H1 (cell line): ENCODE measurements around the gene WASF3. TPM values are rescaled to one million over a fixed set of nuclear protein-coding genes. Genes with fewer than 3 reads are reported as not detected.

Experiments used
- CTCF ChIA-PET: fragments of 300-600 bp; sonication (Branson Sonifier 250); formaldehyde crosslinking; loops from one replicate; lab custom pipeline; 2021; ENCODE audit not compliant: partially characterized antibody; lab: Charles Lee
- POLR2A ChIA-PET: fragments of 300-600 bp; sonication (Branson Sonifier 250); formaldehyde crosslinking; loops from one replicate; lab custom pipeline; 2021; ENCODE audit warnings: inconsistent platforms; ENCODE audit not compliant: partially characterized antibody; lab: Charles Lee
- DNase-seq, 2 experiments: peaks; one replicate each; pipeline versions ENCODE4 v3.0.0 to v3.0.0-alpha.2; 2010 to 2022; ENCODE audit warnings: low spot score in 2 of 2, low read depth in 1 of 2, mixed read lengths in 1 of 2
- FAIRE-seq: peaks from 2 replicates; lab custom pipeline; 2011; peaks lifted over from hg19 to GRCh38; lab: Jason Lieb, UNC
- H2AFZ ChIP-seq: 2 replicates; pipeline ENCODE4 v1.8.1; 2012; ENCODE audit warnings: low read length, inconsistent platforms
- H2AK5ac ChIP-seq: 2 replicates; pipeline ENCODE4 v1.6.1; 2013; ENCODE audit warnings: low read depth, low read length
- H2BK120ac ChIP-seq: replicated peaks from 2 replicates; pipeline ENCODE3; 2013; ENCODE audit warnings: low read depth, low read length, inconsistent platforms
- H2BK12ac ChIP-seq: 2 replicates; pipeline ENCODE4 v1.6.1; 2013; ENCODE audit warnings: low read depth, low read length
- H2BK15ac ChIP-seq: 2 replicates; pipeline ENCODE4 v1.6.1; 2013; ENCODE audit warnings: low read length
- H2BK20ac ChIP-seq: 2 replicates; pipeline ENCODE4 v1.6.1; 2013; ENCODE audit warnings: low read length
- H2BK5ac ChIP-seq: 2 replicates; pipeline ENCODE4 v1.6.1; 2013; ENCODE audit warnings: low read depth, low read length
- H3K14ac ChIP-seq: 2 replicates; pipeline ENCODE4 v1.6.1; 2013; ENCODE audit warnings: inconsistent platforms; ENCODE audit not compliant: insufficient read length
- H3K18ac ChIP-seq: 2 replicates; pipeline ENCODE4 v1.6.1; 2013; ENCODE audit warnings: low read length; ENCODE audit errors: extremely low read depth
- H3K23ac ChIP-seq: 2 replicates; pipeline ENCODE4 v1.6.1; 2013; ENCODE audit warnings: inconsistent platforms; ENCODE audit not compliant: insufficient read length
- H3K23me2 ChIP-seq: 2 replicates; pipeline ENCODE4 v1.6.1; 2013; ENCODE audit warnings: low read depth, low read length
- H3K27ac ChIP-seq: 2 replicates; pipeline ENCODE4 v1.6.1; 2011; ENCODE audit warnings: low read depth, low read length, inconsistent platforms
- H3K27me3 ChIP-seq, 4 experiments: replicated peaks in 1 of 4; 1 replicate in 1 of 4; 2 replicates in 3 of 4; pipeline versions ENCODE4 v1.6.1 to v1.8.1; 2011 to 2013; ENCODE audit warnings: low read length in 3 of 4, mild to moderate bottlenecking in 3 of 4, inconsistent platforms in 2 of 4, mixed read lengths in 2 of 4, moderate library complexity in 1 of 4; ENCODE audit not compliant: control insufficient read depth in 3 of 4, insufficient read depth in 3 of 4; ENCODE audit errors: extremely low read depth in 1 of 4
- H3K36me3 ChIP-seq, 4 experiments: 2 replicates each; pipeline versions ENCODE4 v1.6.1 to v1.8.1; 2011 to 2013; ENCODE audit warnings: mild to moderate bottlenecking in 4 of 4, low read length in 3 of 4, moderate library complexity in 2 of 4, control low read depth in 1 of 4, inconsistent platforms in 1 of 4; ENCODE audit not compliant: insufficient read depth in 4 of 4, control insufficient read depth in 2 of 4
- H3K4ac ChIP-seq: replicated peaks from 2 replicates; pipeline ENCODE3; 2013; ENCODE audit warnings: low read length, low read depth, mixed read lengths, inconsistent platforms; ENCODE audit not compliant: insufficient read length
- H3K4me1 ChIP-seq, 4 experiments: replicated peaks in 1 of 4; 1 replicate in 1 of 4; 2 replicates in 3 of 4; pipeline versions ENCODE4 v1.6.1 to v1.8.1; 2011 to 2013; ENCODE audit warnings: low read length in 3 of 4, inconsistent platforms in 2 of 4, mixed read lengths in 1 of 4; ENCODE audit not compliant: insufficient read depth in 4 of 4, control insufficient read depth in 3 of 4
- H3K4me2 ChIP-seq, 2 experiments: 2 replicates each; pipeline versions ENCODE4 v1.6.1 to v1.8.1; 2011 to 2013; ENCODE audit warnings: low read depth in 2 of 2, low read length in 2 of 2, control low read depth in 1 of 2, inconsistent platforms in 1 of 2, mild to moderate bottlenecking in 1 of 2; ENCODE audit not compliant: insufficient read depth in 1 of 2
- H3K4me3 ChIP-seq, 4 experiments: fragments of 200-600, 300-600 bp in 1 of 4; sonication (generic), shearing (Covaris generic), sonication (Bioruptor Twin) in 1 of 4; 2 replicates each; pipeline versions ENCODE4 v1.5.1 to v1.8.1; 2011 to 2016; ENCODE audit warnings: low read length in 4 of 4, low read depth in 3 of 4, control low read depth in 2 of 4, inconsistent platforms in 2 of 4, mild to moderate bottlenecking in 2 of 4, mixed read lengths in 1 of 4, moderate library complexity in 1 of 4; ENCODE audit not compliant: insufficient read depth in 2 of 4; ENCODE audit errors: extremely low read depth in 1 of 4
- H3K56ac ChIP-seq: replicated peaks from 2 replicates; pipeline ENCODE3; 2013; ENCODE audit warnings: low read depth, mild to moderate bottlenecking, mixed read lengths, low read length, inconsistent platforms; ENCODE audit not compliant: insufficient read length
- H3K79me1 ChIP-seq: 2 replicates; pipeline ENCODE4 v1.6.1; 2013; ENCODE audit warnings: low read depth, low read length, control low read depth
- H3K79me2 ChIP-seq, 2 experiments: 2 replicates each; pipeline versions ENCODE4 v1.6.1 to v1.8.1; 2012 to 2013; ENCODE audit warnings: low read length in 2 of 2, mild to moderate bottlenecking in 2 of 2, inconsistent platforms in 1 of 2; ENCODE audit not compliant: insufficient read depth in 2 of 2, control insufficient read depth in 1 of 2
- H3K9ac ChIP-seq, 4 experiments: replicated peaks in 1 of 4; 1 replicate in 1 of 4; 2 replicates in 3 of 4; pipeline versions ENCODE4 v1.6.1 to v1.8.1; 2011 to 2013; ENCODE audit warnings: low read depth in 3 of 4, low read length in 3 of 4, control low read depth in 2 of 4, mild to moderate bottlenecking in 2 of 4, moderate library complexity in 2 of 4, inconsistent platforms in 1 of 4; ENCODE audit errors: extremely low read depth in 1 of 4
- H3K9me3 ChIP-seq, 2 experiments: 2 replicates each; pipeline versions ENCODE4 v1.6.1 to v1.8.1; 2012 to 2013; ENCODE audit warnings: mild to moderate bottlenecking in 2 of 2, moderate library complexity in 2 of 2, control low read depth in 1 of 2, inconsistent platforms in 1 of 2, low read depth in 1 of 2, low read length in 1 of 2, mixed read lengths in 1 of 2; ENCODE audit not compliant: insufficient read depth in 2 of 2
- H4K20me1 ChIP-seq, 2 experiments: replicated peaks in 1 of 2; 2 replicates each; pipeline versions ENCODE3 to v1.8.1; 2011 to 2013; ENCODE audit warnings: inconsistent platforms in 2 of 2, low read length in 2 of 2, mild to moderate bottlenecking in 1 of 2; ENCODE audit not compliant: insufficient read depth in 2 of 2, control insufficient read depth in 1 of 2
- H4K5ac ChIP-seq: 2 replicates; pipeline ENCODE4 v1.6.1; 2013; ENCODE audit warnings: low read length, low read depth, mixed read lengths, inconsistent platforms; ENCODE audit not compliant: insufficient read length
- H4K8ac ChIP-seq: 2 replicates; pipeline ENCODE4 v1.8.0; 2013; ENCODE audit warnings: mild to moderate bottlenecking, moderate library complexity, low read length, inconsistent platforms; ENCODE audit not compliant: insufficient read depth; ENCODE audit errors: extremely low read depth
- H4K91ac ChIP-seq: replicated peaks from 2 replicates; pipeline ENCODE3; 2013; ENCODE audit warnings: low read length, mixed read lengths, inconsistent platforms; ENCODE audit not compliant: insufficient read length
- ATF2 ChIP-seq: IDR thresholded peaks from 2 replicates; pipeline ENCODE4 v1.6.1; 2012; ENCODE audit warnings: low read length, inconsistent platforms
- NANOG ChIP-seq: IDR thresholded peaks from 2 replicates; pipeline ENCODE4 v1.6.1; 2011; ENCODE audit warnings: low read length, low read depth, mild to moderate bottlenecking, inconsistent platforms; ENCODE audit not compliant: insufficient read depth, poor library complexity, severe bottlenecking
- TBP ChIP-seq: IDR thresholded peaks from 2 replicates; pipeline ENCODE4 v1.6.1; 2011; ENCODE audit warnings: low read depth, low read length, improper control_type of control experiment
- TCF12 ChIP-seq: IDR thresholded peaks from 2 replicates; pipeline ENCODE4 v1.6.1; 2011; ENCODE audit warnings: low read depth, mild to moderate bottlenecking, low read length
- WGBS, 2 experiments: shearing (Covaris generic) in 1 of 2; methylation state at CpG; one replicate each; pipeline versions ENCODE4 v1.1.6 to v1.1.7; 2013 to 2015; ENCODE audit warnings: low lambda C conversion rate in 2 of 2, mixed read lengths in 2 of 2, inconsistent platforms in 1 of 2, low coverage in 1 of 2, missing lambda C conversion rate in 1 of 2; ENCODE audit not compliant: insufficient replicate concordance in 2 of 2, insufficient coverage in 1 of 2, insufficient read length in 1 of 2; ENCODE audit errors: extremely low coverage in 1 of 2, missing lambda C conversion rate in 1 of 2; 5-methylcytosine and 5-hydroxymethylcytosine counted together
- polyA plus RNA-seq, 7 experiments: library from polyadenylated mRNA; depleted of rRNA in 3 of 7; stranded (reverse) in 5 of 7; unstranded in 2 of 7; fragments of >200 nt in 5 of 7; fragments of 200-250 nt in 2 of 7; gene quantifications; 1 replicate in 5 of 7; 2 replicates in 1 of 7; 4 replicates in 1 of 7; pipeline versions ENCODE4 v1.2.1 to v1.2.3, GENCODE V29; 2011 to 2013; ENCODE audit warnings: missing spikeins in 2 of 7, mixed read lengths in 2 of 7
- total RNA-seq: library from RNA; stranded (reverse); fragmentation: NEBNext Ultra II Directional; extraction: Animal tissue kit (Norgen Biotek cat#: 25700); gene quantifications from 2 replicates; pipeline ENCODE4 v1.2.1, GENCODE V29; 2021

WASF3 gene
- total and polyA plus RNA-seq, 2 of the 8 experiments (the other 6 are each of a cell fraction or from before 2014, with no cell fraction given), result 18.7 to 39.8 TPM

- no peak overlapping the region for H3K18ac ChIP-seq
- no peaks in the 10 kb centered on the region for H3K79me1 ChIP-seq
- H3K4me2 ChIP-seq, result no peak overlapping the region
- H3K4ac ChIP-seq, result no peak overlapping the region
- H4K20me1 ChIP-seq, result no peaks in the 10 kb centered on the region
- H4K5ac ChIP-seq, result no peak overlapping the region
- CTCF ChIA-PET, result interaction anchor here (0.6 to 5.8 kb wide), 2 partner anchors 11 to 59 kb away, joined by 3 to 38 read pairs; no protein-coding TSS in a partner anchor
- H2BK5ac ChIP-seq, result no peak overlapping the region
- POLR2A ChIA-PET, result no interaction called here
- no peaks in the 10 kb centered on the region for H3K4me1 ChIP-seq
- H2AK5ac ChIP-seq, result no peak overlapping the region
- H2AFZ ChIP-seq, result no peak overlapping the region
- no peak for FAIRE-seq
- H3K14ac ChIP-seq, result no peak overlapping the region
- 0 out of 2 replicates have a peak, but pooled peaks cover 2% of the 10 kb centered on the region for H3K23me2 ChIP-seq
- no peak overlapping the region for H3K23ac ChIP-seq
- H4K8ac ChIP-seq, result no peak overlapping the region
- no peak for DNase-seq
- H3K9ac ChIP-seq, result no peak overlapping the region
- H2BK120ac ChIP-seq, result no peak overlapping the region
- H3K56ac ChIP-seq, result no peak overlapping the region
- H2BK20ac ChIP-seq, result no peak overlapping the region
- WGBS, 2 experiments, result 97% methylated on average over 3 of the region's 3 CpGs; no CpG with 5 or more reads in 1 of the 2 experiments
- no peak overlapping the region for H4K91ac ChIP-seq
- no peak overlapping the region for H2BK15ac ChIP-seq
- no peaks in the 10 kb centered on the region for H3K79me2 ChIP-seq
- H3K27me3 ChIP-seq, result no peaks in the 10 kb centered on the region
- TF ChIP-seq ATF2 (no peak), TCF12 (no peak), NANOG (no peak), TBP (no peak)
- peaks cover 6 to 7% of the 10 kb centered on the region in 2 experiments; a peak in 2 of 4 replicates for H3K9me3 ChIP-seq
- H3K27ac ChIP-seq, result no peak overlapping the region
- no peak overlapping the region for H2BK12ac ChIP-seq
- no peak overlapping the region for H3K4me3 ChIP-seq
- H3K36me3 ChIP-seq, result no peaks in the 10 kb centered on the region
Observed at GRCh38 chr13:26716984-26717383, 159.5 kb downstream of the WASF3 start.
